Frontal cortex (tissue), 4 donors: Measurements from ENCODE around the gene CIRBP. TPM values are rescaled to one million over a fixed set of nuclear protein-coding genes. Genes with fewer than 3 reads are reported as not detected.

ENCODE experiments used
- DNase-seq, 2 donors: peaks; one replicate each; pipeline ENCODE4 v3.0.0; 2012; ENCODE audit warnings: low spot score in 2 of 2
- FAIRE-seq: peaks from 2 replicates; lab custom pipeline; 2012; peaks lifted over from hg19 to GRCh38; lab: Jason Lieb, UNC
- total RNA-seq: library from RNA; depleted of rRNA; stranded (reverse); fragments of >200 nt; gene quantifications from one replicate; pipeline ENCODE4 v1.2.3, GENCODE V29; 2014
- donor health status: control.
- donor health status: control.
- donor health status: control.

The CIRBP gene
- total RNA-seq, 1 donor from 2014 or later: 573 TPM

DNA sequence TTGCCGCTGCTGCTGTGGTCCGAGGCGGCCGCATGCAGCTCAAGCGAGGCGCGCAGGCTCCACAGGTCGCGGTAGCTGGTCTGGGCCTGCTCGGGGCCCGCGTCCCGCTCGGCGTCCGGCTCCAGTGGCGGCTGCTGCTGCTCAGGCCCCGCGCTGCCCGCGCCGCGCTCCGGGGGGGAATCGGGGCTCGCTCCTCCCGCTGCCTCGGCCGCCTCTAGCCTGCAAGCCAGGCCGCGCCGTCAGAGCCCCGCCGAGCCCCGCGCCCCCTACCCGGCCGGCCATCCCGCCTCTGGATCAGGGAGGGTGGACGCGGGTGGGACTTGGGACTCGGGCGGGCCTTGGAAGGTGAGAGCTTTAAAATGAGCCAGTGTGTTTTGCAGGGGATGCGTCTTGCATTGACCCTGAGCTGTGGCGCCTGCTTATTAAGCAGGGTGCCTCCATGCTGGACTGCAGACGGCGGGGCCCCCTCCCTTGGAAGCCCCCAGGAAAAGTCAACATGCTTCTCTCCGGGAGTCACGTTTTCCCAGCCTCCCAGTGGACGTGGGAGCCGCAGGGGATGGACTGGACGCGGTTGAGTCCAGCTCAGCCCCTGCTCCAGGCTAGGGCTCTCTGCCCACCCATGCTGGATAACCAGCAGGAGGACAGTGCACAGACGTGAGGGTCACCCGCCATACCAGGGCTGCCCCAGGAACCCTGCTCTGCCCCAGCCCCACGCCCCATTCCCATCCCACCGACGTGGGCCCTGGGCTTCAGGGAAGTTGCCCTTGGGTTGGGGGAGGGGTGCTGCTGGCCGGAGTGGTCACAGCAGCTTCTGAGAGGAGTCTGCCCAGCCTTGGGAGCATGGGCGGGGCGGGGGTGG lies 39.0 kb upstream of the CIRBP start:
- FAIRE-seq: no peak
- no peak for DNase-seq

DNA sequence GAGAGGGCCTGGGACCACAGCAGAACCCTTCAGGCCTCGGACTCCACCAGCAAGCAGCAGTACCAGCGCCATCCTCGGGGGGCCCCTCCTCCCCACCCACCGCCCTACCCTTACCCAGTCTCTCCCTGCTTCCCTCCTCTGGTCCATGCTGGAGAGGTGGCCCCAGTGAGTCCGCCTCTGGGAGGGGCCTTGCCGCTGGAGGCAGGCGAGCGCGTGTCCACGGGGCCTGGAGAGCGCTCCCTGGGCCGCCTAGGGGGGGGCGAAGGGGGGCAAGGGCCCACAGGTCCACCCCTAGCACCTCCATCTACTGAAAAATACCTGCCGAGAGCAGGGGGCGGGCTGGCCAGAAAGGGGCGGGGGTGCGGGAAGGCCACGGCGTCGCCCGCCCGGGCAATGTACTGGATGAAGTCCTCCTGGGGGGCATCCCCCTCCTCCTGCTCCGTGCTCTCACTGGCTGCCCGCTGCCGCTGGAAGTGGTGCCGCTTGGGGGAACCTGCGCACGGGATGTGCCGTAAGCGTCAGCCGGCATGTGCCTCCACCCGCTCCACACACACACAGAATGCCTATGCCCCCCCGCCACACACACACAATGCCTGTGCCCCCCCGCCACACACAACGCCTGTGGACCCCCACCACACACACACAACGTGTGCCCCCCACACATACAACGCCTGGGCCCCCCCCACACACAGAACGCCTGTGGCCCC lies 38.2 kb upstream of the CIRBP start:
- no peak for FAIRE-seq

DNA sequence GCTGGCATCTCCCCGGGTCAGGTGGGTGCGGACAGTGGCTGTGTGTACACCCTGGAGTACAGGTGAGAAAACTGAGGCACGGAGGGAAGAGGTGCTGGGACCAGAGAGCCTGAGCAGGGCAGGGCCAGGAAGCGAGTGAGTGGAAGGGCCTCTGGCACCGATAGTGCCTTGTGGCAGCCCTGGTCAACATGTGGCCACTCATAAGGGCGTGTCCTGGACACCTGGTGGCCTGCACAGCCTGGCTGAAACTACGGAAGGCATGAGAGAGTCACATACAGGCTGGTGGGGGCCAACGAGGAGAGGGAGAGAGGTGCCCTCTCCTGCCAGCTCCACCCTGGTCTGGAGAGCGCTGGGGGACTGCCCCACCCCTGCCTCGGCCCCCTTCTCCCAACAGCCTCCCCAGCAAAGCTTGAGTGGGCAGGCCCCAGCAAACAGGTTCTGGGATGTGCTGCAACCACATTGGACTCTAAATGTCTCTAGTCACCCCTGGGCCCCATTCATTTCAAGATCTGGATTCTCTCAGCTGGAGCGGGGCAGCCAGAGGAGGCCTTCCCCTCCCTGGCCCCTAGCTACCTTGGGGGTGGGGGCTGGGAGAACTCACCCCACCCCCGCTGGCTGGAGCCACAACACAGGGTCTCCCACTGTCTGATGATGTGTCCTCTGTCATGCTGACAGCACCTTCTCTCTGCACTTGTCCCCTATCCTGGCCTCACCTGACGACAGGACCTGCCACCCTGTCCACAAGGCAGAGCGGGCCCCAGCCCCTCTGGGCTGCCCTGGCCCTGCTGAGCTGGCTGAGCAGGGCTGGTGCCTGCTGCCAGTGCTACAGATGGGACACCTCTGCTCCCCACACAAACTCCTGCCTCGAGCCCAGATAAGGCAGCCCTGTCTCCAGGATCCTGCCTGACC lies 37.1 kb upstream of the CIRBP start:
- FAIRE-seq: no peak
- DNase-seq: no peak

More for the DNA sequence above, 38.2 kb upstream of the CIRBP start:
- DNase-seq: no peak

DNA sequence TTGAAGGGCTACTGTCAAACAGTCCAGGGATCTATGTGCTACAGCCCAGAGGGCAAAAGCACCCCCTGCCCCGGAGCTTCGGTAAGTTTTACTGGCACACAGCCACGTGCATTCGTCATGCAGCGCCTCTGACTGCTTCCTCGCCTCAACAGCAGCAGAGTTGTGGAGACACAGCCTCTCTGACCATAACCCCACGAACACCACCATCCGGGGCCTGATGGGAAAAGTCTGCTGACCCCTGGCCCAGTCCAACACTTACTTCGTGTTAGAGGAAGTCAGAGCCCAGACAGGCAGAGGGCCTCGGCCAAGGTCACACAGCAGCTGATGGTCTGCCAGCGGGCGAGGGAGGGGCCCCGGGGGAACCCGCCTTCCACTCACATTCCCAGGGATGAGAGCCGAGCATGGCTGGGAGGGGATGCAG lies 36.5 kb upstream of the CIRBP start:
- DNase-seq (no peak), FAIRE-seq (no peak)

DNA sequence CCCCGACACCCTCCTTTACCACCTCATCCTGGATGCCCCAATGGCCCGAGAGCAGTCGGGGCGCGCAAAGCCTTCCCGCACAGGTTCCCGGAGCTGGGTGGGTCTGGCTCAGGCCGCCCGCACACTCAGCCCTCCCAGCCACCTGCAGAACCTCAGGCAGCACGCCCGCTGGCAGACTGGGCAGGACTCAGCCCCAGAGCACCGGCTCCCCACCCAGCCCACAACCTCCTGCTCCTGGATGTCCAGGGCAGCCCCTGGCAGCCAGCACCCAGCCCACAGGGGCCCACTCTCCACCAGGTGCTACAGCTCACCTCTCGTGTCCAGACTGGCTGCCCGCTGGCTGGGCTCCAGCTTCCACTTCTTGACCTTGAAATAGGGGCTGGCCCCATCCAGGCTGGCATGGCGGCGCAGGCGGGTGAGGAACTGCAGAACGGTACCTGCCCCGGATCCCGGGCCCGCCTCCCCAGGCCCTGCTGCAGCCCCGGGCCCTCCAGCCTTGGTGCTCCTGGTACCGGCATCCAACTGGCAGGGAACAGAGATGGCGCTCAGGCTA lies 35.9 kb upstream of the CIRBP start:
- DNase-seq: no peak
- no peak for FAIRE-seq

DNA sequence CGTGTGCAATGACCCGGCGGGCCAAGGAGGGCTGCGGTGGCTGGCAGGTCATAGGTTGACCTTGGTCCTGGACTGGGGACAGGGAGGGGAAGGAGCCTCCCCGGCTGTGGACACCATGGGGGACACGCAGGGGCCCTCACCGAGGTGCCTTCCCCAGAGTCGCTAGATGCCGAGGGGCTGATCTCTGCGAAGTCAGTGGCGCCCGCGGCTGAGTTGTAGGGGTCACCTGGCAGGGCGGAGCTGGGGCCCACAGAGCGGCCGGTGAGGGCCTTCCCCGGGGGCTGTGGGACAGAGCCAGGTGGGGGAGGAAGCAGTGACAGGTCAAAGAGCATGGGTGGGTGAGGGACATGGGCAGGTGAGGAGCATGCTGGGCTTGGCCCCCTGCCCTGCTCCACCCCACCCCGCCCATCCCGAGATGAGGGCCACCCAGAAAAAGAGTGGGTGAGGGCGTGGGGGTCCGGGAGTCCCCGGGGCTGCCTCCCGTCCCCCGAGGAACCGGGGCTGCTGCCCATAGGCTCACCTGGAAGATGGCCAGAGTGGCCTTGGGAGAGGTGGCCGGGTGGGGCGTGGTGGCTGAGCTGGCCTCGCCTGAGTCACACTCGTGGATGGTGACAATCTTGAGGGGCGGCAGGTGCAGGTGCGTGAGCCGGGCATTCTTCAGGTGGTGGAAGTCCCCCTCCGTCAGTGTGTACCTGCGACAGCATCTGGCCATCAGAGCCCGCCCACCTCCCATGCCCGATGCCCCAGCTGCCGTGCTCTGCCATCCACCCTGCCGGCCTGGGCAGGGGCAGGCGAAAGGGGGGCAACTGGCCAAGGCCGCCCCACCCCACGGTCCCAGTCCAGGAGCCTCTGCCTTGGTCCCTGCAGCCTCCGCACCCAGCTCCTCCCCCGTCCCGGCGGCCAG lies 34.8 kb upstream of the CIRBP start:
- no peak for FAIRE-seq
- no peak for DNase-seq

DNA sequence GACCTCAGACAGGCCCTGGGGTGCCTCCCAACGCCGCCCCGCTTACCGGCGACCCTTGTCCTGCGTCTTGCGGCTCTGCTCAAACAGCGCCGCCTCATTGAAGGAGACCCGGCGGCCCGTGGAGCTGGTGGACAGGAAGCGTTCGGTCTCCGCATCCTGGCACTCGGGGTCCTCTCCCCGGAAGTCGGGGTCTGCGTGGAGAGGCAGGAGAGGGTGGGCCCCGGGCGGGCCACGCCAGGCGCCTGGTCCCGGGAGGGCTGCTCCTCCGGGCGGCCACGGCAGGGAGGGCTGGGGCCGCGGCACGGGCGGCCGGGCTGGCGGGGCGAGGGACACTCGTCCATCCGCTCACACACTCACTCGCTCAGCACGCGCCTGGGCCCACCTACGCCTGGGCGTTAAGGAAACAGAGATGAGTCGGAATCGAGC lies 34.2 kb upstream of the CIRBP start:
- DNase-seq (no peak), FAIRE-seq (no peak)

DNA sequence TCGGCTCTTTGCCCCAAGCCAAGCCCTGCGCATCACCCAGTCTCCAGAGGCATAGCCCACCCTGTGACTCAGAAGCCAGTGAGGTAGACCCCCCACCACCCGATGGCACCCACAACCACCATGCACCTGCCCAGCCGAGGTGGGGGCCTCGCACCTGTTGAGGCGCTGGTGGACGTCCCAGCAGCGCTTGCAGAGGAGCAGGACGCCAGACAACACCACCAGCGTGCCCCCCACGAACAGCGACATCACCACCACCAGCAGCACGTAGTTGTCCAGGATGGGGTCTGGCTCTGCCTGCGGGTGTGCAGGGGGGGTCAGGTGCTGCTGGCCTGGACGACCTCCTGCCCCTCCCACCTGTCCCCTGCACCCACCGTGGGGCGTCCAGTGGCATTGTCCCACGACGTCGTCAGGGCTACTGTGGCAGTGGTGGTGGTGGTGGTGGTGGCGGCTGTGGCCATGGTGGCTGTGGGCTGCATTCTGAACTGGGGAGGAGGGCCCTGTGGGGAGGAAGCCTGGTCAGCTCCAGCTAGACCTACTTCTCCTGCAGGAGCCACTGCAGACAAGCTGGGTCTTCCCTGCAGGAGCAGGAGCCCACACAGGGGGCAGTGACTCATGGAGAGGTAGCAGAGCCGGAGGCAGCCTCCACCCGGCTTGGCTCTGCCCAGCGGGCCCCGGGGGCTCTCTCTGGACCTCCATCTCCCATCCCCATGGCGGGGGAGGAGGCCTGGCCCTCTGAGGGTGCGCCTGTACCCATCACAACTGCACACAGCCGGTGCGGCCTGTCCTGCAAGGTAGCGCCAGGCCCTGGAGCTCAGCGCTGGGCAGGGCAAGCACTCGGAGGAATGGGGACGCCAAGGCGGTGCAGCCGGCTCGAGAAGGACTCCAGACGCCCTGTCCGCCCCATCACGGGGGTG lies 33.2 kb upstream of the CIRBP start:
- FAIRE-seq: no peak
- no peak for DNase-seq

DNA sequence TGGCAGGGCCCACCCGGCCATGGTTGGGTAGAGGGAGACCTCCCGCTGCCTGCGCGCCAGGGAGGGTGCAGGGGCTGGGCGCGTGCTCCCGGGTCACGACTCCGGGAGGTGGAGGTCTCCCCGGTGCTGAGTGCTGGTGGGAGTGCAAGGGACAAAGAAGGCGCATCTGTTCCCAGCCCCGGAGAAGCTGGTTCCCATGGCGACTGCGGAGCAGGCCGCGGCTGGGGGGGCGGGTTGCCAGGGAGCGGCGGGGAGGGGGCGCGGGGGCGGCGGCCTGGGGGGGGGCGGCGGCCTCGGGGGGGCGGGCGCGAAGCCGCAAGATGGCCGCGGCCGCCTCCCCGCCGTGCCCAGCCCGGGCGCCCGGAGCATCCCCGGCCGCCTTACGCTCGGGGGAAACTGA lies 32.6 kb upstream of the CIRBP start:
- no peak for FAIRE-seq
- peak in 1 of 2 donors; percentile 72 for DNase-seq

DNA sequence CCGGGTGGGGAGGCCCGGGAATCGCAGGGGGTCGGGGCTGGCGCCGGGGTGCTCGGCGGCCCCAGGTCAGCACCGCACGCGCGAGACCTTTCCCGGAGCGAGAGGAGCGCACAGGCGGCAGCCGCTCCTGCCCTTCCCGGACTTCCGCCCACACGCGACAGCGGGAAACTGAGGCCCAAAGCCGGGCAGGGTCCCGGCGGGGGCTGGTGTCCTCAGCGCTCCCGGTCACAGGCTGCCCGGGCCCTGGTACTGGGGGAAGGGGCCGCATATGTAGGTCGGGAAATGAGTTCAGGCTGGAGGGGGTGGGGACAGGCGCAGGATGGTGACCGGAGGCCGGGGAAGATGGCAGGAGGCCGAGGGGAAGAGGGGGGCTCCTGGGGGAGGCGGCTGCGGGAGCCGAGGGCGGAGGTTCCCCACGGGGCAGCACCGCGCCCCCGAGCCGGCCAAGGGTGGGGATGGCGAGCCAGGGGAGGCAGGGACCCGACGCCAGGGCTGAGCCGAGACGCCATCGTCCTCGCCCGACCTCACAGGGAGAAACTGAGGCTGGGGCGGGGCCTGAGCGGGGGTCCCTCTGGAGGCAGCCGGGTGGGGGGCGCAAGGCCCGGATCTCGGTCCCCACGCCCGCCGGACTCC lies 32.0 kb upstream of the CIRBP start:
- no peak for FAIRE-seq
- peak in 1 of 2 donors; percentile 74 for DNase-seq

DNA sequence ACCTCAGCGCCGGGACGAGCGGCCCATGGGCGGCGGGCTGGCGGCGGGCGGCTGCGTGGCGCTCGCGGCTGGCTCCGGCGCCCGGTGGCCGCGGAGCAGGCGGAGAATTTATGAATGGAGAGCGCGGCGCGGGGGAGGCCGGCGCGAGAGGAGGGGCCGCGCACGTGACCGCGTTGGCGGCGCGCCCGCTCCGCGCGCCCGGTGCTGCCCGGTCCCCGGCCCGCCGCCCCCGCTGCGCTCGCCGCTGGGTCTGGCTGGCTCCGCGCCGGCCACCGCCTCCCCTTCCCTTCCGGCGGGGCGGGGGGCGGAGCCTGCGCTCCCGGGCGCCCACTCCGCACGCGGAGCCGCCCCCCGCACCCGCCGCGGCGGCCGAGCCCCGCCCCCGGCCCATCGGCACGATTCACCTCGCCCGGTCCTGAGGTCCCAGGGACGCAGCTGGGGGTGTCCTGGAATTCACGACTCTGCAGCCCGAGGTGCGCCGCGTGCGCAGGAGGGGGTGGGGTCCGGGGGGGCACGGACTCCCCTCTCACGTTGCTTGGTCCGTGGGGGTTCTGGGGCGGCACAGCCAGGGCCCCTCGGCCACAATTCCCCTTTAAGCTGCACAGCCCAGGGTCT lies 31.3 kb upstream of the CIRBP start, which contains the start of gene CBARP:
Gene CBARP (minus strand): TSS at position 252 of the 615 bp plus-strand sequence. CDS start 1,905 bp downstream, outside the sequence.
- DNase-seq: peak; percentile 87 to 90

DNA sequence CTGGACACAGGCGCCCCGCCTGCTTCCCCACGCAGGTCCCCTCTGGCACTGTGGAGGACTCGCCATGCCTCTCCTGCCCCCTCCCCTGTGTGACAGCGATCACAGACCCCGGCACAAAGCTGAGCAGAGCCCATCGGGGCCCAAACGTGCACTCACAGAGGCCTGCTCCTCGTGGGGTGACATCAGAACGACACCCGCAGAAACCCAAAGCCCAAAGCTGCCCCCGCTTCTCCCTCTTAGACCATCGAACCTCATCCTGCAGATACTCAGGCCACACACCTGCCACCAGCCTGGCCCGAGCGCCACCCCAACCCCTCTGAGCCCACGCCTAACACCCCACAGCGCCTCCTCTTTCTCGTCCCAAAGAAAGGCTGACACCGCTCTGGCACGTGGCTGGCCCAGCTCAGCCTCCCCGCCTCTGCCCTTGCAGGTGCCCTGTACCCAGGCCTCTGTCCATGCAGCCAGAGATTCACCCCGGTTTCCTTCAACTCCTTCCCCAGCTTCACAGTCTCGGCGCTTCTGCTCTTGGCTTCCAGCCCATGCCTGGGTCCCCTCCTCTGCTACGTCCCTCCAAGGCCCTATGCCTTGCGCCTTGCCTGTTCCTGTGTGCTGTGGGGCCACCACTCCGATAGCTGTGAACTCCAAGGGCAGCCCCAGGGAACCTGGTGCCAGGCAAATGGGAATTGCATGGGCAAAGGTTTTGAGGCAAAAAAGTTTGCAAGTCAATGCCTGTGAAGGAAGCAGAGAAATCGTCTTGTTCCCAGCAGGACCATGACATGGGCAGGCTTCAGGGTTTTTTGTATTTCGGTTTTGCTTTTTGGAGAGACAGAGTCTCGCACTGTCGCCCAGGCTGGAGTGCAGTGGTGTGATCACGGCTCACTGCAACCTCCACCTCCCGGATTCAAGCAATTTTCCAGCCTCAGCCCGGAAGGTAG lies 30.5 kb upstream of the CIRBP start:
- DNase-seq (no peak), FAIRE-seq (no peak)

More for the DNA sequence above, 31.3 kb upstream of the CIRBP start, which contains the start of gene CBARP:
- no peak for FAIRE-seq

DNA sequence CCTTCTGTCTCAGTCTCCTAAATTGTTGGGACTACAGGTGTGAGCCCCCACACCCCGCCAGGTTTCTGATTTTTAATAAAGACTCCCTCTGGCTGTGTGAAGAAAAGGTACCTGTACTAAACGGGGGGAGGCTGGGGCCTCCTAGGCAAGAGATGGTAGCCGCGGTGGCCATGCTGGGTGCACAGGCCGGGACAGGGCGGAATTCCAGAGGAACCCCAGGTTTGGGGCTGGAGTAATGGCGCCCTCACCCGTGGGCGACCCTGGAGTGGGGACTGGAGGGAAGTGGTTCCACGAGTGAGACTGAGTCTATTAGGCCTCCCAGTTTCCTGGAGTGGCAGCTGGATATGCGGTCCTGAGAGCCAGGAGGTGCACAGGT lies 29.7 kb upstream of the CIRBP start:
- DNase-seq: no peak
- no peak for FAIRE-seq

DNA sequence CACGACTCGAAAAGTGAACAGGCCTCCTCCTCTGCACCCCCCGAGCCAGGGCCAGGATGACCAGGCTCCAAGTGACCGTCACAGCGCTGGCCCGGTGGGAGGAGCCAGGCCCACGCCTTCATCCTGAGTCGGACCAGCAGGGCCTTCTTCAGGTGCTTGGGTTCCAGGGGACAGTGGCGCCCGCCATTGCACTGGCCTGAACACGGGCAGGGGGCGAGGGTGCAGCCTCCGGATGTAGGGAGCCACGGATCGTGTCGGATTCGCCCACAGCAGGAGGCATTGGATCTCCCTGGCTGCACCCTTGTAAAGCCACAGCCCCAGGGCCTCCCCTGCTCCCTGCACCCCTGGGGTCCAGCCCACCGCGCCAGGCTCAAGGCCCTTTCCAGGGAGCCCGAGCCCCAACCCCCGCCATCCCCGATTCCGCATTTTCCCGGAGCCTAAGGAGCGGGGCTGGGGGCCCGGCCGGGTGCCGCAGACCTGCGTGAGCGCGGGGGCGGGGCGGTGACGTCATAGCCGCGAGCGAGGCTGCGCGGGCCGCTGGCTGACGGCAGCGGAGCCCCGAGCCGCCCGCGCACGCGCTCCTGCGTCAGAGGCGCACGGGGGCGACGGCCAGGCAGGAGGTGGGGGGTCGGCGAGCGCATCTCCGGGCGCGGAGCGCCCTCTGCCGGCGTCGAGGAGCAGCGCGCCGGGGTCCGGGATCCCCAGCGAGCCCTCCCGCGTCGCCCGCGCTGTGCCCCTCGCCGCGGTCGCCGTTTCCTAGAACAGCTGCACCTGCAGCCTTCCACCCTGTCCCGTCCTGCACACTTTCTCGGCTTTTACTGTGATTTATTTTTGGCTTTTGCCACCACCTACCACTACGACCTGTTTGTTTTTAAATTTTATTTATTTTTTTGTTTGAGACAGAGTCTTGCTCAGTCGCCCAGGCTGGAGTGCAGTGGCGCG lies 29.1 kb upstream of the CIRBP start:
- peak; percentile 98 to 99 for DNase-seq
- FAIRE-seq: no peak

DNA sequence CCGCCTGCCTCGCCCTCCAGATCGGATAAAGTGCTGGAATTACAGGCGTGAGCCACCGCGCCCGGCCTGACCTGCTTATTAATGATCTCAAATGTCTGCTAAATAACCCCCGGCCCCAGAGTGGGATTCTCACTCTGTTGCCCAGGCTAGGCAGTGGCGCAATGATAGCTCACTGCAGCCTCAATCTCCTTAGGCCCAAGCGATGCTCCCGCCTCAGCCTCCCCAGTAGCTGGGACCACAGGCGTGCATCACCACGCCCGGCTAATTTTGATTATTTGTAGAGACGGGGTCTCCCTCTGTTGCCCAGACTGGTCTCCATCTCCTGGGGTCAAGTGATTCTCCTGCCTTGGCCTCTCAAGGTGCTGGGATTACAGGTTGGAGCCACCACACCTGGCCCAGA lies 28.2 kb upstream of the CIRBP start:
- FAIRE-seq: no peak
- DNase-seq: no peak
